GM23338 (cell line): Measurements from ENCODE around the gene GLYATL2. TPM values are rescaled to one million over a fixed set of nuclear protein-coding genes. Genes with fewer than 3 reads are reported as not detected.
A peak's percentile ranks its signal among the peaks of the same experiment; 100 is the strongest.

Source experiments
- ATAC-seq: fragments of 200-7000 bp; cut with Tn5 transposase; 3 replicates; pipeline ENCODE4 v1.9.1; 2020
- DNase-seq: peaks from one replicate; pipeline ENCODE4 v3.0.0-alpha.2; 2015; ENCODE audit warnings: low spot score
- H2AFZ ChIP-seq: fragments of 200-600 bp; sonication (generic); 2 replicates; pipeline ENCODE4 v1.8.0; 2016; ENCODE audit warnings: antibody characterized with exemption, mild to moderate bottlenecking, moderate library complexity
- H3F3A ChIP-seq: fragments of 200-600 bp; sonication (generic); replicated peaks from 2 replicates; pipeline ENCODE4 v1.8.0; 2017; ENCODE audit warnings: antibody characterized with exemption, mixed run types, low read depth
- H3K27ac ChIP-seq: fragments of 200-600 bp; sonication (generic); 2 replicates; pipeline ENCODE4 v1.6.1; 2016; ENCODE audit warnings: low read depth
- H3K27me3 ChIP-seq: fragments of 200-600 bp; sonication (generic); 2 replicates; pipeline ENCODE4 v1.8.0; 2016; ENCODE audit warnings: mild to moderate bottlenecking, mixed run types, moderate library complexity; ENCODE audit not compliant: insufficient read depth
- H3K36me3 ChIP-seq: fragments of 200-600 bp; sonication (generic); 2 replicates; pipeline ENCODE4 v1.8.0; 2016; ENCODE audit warnings: mild to moderate bottlenecking; ENCODE audit not compliant: insufficient read depth
- H3K4me1 ChIP-seq: fragments of 200-600 bp; sonication (generic); 2 replicates; pipeline ENCODE4 v1.8.0; 2016; ENCODE audit warnings: mild to moderate bottlenecking, moderate library complexity; ENCODE audit not compliant: insufficient read depth
- H3K4me2 ChIP-seq: fragments of 200-600 bp; sonication (generic); 2 replicates; pipeline ENCODE4 v1.7.1; 2017; ENCODE audit warnings: mixed run types
- H3K4me3 ChIP-seq: fragments of 200-600 bp; sonication (generic); 2 replicates; pipeline ENCODE4 v1.6.1; 2016; ENCODE audit warnings: mixed run types
- H3K79me2 ChIP-seq: fragments of 200-600 bp; sonication (generic); replicated peaks from 2 replicates; pipeline ENCODE4 v1.8.0; 2017; ENCODE audit warnings: mild to moderate bottlenecking; ENCODE audit not compliant: insufficient read depth
- H3K9me2 ChIP-seq: fragments of 200-600 bp; sonication (generic); 2 replicates; pipeline ENCODE4 v1.8.0; 2017; ENCODE audit not compliant: insufficient read depth
- H4K20me1 ChIP-seq: fragments of 200-600 bp; sonication (generic); replicated peaks from 2 replicates; pipeline ENCODE4 v1.8.0; 2017; ENCODE audit warnings: mild to moderate bottlenecking; ENCODE audit not compliant: insufficient read depth
- H3K27ac Mint-ChIP-seq: 2 replicates; pipeline ENCODE4 v1.8.0; 2020; ENCODE audit warnings: inconsistent platforms, mild to moderate bottlenecking, moderate library complexity, mixed read lengths
- H3K27me3 Mint-ChIP-seq: 3 replicates; pipeline ENCODE4 v1.8.0; 2022; ENCODE audit warnings: low read depth, mild to moderate bottlenecking, moderate library complexity, mixed read lengths, inconsistent platforms; ENCODE audit not compliant: insufficient read depth, poor library complexity
- H3K36me3 Mint-ChIP-seq: 3 replicates; pipeline ENCODE4 v1.8.0; 2021; ENCODE audit warnings: low read depth, mild to moderate bottlenecking, inconsistent platforms, moderate library complexity, mixed read lengths
- H3K4me1 Mint-ChIP-seq: 3 replicates; pipeline ENCODE4 v1.8.0; 2020; ENCODE audit warnings: mild to moderate bottlenecking, inconsistent platforms, mixed read lengths
- H3K4me3 Mint-ChIP-seq: 3 replicates; pipeline ENCODE4 v1.8.0; 2021; ENCODE audit warnings: moderate library complexity, mild to moderate bottlenecking, inconsistent platforms, mixed read lengths
- H3K9me3 Mint-ChIP-seq: 3 replicates; pipeline ENCODE4 v1.8.0; 2020; ENCODE audit warnings: moderate library complexity, mild to moderate bottlenecking, inconsistent platforms, mixed read lengths
- CREB1 ChIP-seq: fragments of 250-450 bp; sonication (Bioruptor Pico); IDR thresholded peaks from 2 replicates; pipeline ENCODE4 v1.5.0; 2020; ENCODE audit warnings: low read depth, mild to moderate bottlenecking, moderate library complexity
- ETS1 ChIP-seq: IDR thresholded peaks from 2 replicates; pipeline ENCODE4 v1.6.1; 2016; ENCODE audit warnings: antibody characterized with exemption
- EZH2 ChIP-seq: fragments of 200-600 bp; sonication (generic); IDR thresholded peaks from one replicate; pipeline ENCODE4 v1.8.0; 2017; ENCODE audit warnings: antibody characterized with exemption, mild to moderate bottlenecking, low read depth; ENCODE audit not compliant: unreplicated experiment
- EZH2phosphoT487 ChIP-seq: fragments of 200-600 bp; sonication (generic); IDR thresholded peaks from one replicate; pipeline ENCODE4 v1.8.1; 2018; ENCODE audit warnings: antibody characterized with exemption; ENCODE audit not compliant: unreplicated experiment
- JUNB ChIP-seq: IDR thresholded peaks from one replicate; pipeline ENCODE4 v1.6.1; 2016; ENCODE audit warnings: antibody characterized with exemption; ENCODE audit not compliant: unreplicated experiment
- NANOG ChIP-seq: IDR thresholded peaks from 2 replicates; pipeline ENCODE4 v1.6.1; 2016; ENCODE audit warnings: antibody characterized with exemption, borderline replicate concordance
- POLR2AphosphoS5 ChIP-seq: IDR thresholded peaks from 2 replicates; pipeline ENCODE4 v1.6.1; 2016; ENCODE audit warnings: antibody characterized with exemption, low read depth
- STAT1 ChIP-seq: IDR thresholded peaks from one replicate; pipeline ENCODE4 v1.6.1; 2016; ENCODE audit warnings: antibody characterized with exemption; ENCODE audit not compliant: unreplicated experiment
- ZNF114 ChIP-seq: fragments of 250-450 bp; sonication (Bioruptor Pico); IDR thresholded peaks from 2 replicates; pipeline ENCODE4 v1.5.0; 2020; ENCODE audit warnings: mild to moderate bottlenecking, moderate library complexity
- ZNF331 ChIP-seq: fragments of 250-450 bp; sonication (Bioruptor Pico); IDR thresholded peaks from 2 replicates; pipeline ENCODE4 v1.5.0; 2020; ENCODE audit warnings: low read depth, mild to moderate bottlenecking, moderate library complexity
- polyA plus RNA-seq: library from polyadenylated mRNA; unstranded; fragments of >200 nt; fragmentation: Nextera tagmentation; extraction: Ambion mirVana; gene quantifications from 2 replicates; pipeline ENCODE4 v1.2.1, GENCODE V29; 2016
- total RNA-seq: library from RNA; depleted of rRNA; stranded (reverse); fragments of >200 nt; shearing (Covaris generic); gene quantifications from 2 replicates; pipeline ENCODE4 v1.2.3, GENCODE V29; 2014
- TF ChIP-seq, protein P1 (sequence below), 2 experiments: fragments of 200-600 bp in 1 of 2; sonication (generic) in 1 of 2; conservative IDR thresholded peaks; 2 replicates each; pipeline versions ENCODE4 v1.5.1 to v1.6.1; 2016 to 2017; ENCODE audit warnings: antibody characterized with exemption in 2 of 2, low read depth in 2 of 2, mild to moderate bottlenecking in 2 of 2, moderate library complexity in 1 of 2
- TF ChIP-seq, protein P2 (sequence below): IDR thresholded peaks from one replicate; pipeline ENCODE4 v1.6.1; 2018; ENCODE audit warnings: antibody characterized with exemption; ENCODE audit not compliant: unreplicated experiment

The GLYATL2 gene
- total and polyA plus RNA-seq, 2 experiments from 2014 or later: 0.63 to 0.76 TPM

- no peaks in the 10 kb centered on the region for H3K79me2 ChIP-seq
- H3K36me3 ChIP-seq: no peaks in the 10 kb centered on the region
- Mint-ChIP-seq H3K4me3 (no peak overlapping the region), H3K27me3 (peaks cover 4% of the 10 kb centered on the region), H3K9me3 (no peaks in the 10 kb centered on the region; the same call in 2 of the 3 replicates), H3K27ac (no peak overlapping the region), H3K36me3 (peaks cover 5% of the 10 kb centered on the region; the same call in 1 of the 3 replicates), H3K4me1 (peaks cover 31% of the 10 kb centered on the region)
- H3K27me3 ChIP-seq: no peaks in the 10 kb centered on the region
- peak overlapping the region; percentile 29; the same call in 1 of the 2 replicates for H3K4me2 ChIP-seq
- no peak for TF ChIP-seq POLR2AphosphoS5
- no peak for TF ChIP-seq STAT1
- TF ChIP-seq CREB1 (CRISPR knock-in tag): no peak
- no peak for TF ChIP-seq JUNB
- TF ChIP-seq NANOG: no peak
- TF ChIP-seq, protein P1, sequence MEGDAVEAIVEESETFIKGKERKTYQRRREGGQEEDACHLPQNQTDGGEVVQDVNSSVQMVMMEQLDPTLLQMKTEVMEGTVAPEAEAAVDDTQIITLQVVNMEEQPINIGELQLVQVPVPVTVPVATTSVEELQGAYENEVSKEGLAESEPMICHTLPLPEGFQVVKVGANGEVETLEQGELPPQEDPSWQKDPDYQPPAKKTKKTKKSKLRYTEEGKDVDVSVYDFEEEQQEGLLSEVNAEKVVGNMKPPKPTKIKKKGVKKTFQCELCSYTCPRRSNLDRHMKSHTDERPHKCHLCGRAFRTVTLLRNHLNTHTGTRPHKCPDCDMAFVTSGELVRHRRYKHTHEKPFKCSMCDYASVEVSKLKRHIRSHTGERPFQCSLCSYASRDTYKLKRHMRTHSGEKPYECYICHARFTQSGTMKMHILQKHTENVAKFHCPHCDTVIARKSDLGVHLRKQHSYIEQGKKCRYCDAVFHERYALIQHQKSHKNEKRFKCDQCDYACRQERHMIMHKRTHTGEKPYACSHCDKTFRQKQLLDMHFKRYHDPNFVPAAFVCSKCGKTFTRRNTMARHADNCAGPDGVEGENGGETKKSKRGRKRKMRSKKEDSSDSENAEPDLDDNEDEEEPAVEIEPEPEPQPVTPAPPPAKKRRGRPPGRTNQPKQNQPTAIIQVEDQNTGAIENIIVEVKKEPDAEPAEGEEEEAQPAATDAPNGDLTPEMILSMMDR (conservative IDR thresholded peaks at IDR 0.05; ENCODE audit: low read depth in 2 of 2): no peak
- no peak for TF ChIP-seq EZH2
- no peak for TF ChIP-seq EZH2phosphoT487
- TF ChIP-seq ZNF114 (CRISPR knock-in tag): no peak
- H3K4me3 ChIP-seq: no peak overlapping the region
- ATAC-seq (peak; percentile 75), DNase-seq (peak; percentile 25)
- H3F3A ChIP-seq: no peaks in the 10 kb centered on the region
- H3K9me2 ChIP-seq: no peaks in the 10 kb centered on the region
- H2AFZ ChIP-seq: no peak overlapping the region
- H4K20me1 ChIP-seq: no peaks in the 10 kb centered on the region
- H3K27ac ChIP-seq: no peak overlapping the region
- peaks cover 13% of the 10 kb centered on the region for H3K4me1 ChIP-seq
Measured at GRCh38 chr11:58893899-58894298, 49.4 kb upstream of the GLYATL2 start.

GRCh38 chr11:58888579-58888978, 44.1 kb upstream of the GLYATL2 start:
- Histone ChIP-seq H3K36me3 (no peaks in the 10 kb centered on the region), H3K79me2 (no peaks in the 10 kb centered on the region), H3K4me3 (no peak overlapping the region), H3F3A (no peaks in the 10 kb centered on the region), H2AFZ (no peak overlapping the region), H3K27me3 (no peaks in the 10 kb centered on the region), H3K4me2 (no peak overlapping the region), H3K27ac (no peak overlapping the region), H3K4me1 (peaks cover 3% of the 10 kb centered on the region; the same call in 1 of the 2 replicates), H3K9me2 (no peaks in the 10 kb centered on the region), H4K20me1 (no peaks in the 10 kb centered on the region)
- no peak for DNase-seq
- Mint-ChIP-seq H3K27ac (no peak overlapping the region), H3K27me3 (peaks cover 6% of the 10 kb centered on the region), H3K36me3 (peaks cover 21% of the 10 kb centered on the region), H3K4me3 (no peak overlapping the region), H3K4me1 (peaks cover 12% of the 10 kb centered on the region; the same call in 2 of the 3 replicates), H3K9me3 (peaks cover 22% of the 10 kb centered on the region)
- ATAC-seq: no peak
- TF ChIP-seq, protein P1 (conservative IDR thresholded peaks at IDR 0.05; ENCODE audit: low read depth in 2 of 2): no peak
- TF ChIP-seq, protein P2, sequence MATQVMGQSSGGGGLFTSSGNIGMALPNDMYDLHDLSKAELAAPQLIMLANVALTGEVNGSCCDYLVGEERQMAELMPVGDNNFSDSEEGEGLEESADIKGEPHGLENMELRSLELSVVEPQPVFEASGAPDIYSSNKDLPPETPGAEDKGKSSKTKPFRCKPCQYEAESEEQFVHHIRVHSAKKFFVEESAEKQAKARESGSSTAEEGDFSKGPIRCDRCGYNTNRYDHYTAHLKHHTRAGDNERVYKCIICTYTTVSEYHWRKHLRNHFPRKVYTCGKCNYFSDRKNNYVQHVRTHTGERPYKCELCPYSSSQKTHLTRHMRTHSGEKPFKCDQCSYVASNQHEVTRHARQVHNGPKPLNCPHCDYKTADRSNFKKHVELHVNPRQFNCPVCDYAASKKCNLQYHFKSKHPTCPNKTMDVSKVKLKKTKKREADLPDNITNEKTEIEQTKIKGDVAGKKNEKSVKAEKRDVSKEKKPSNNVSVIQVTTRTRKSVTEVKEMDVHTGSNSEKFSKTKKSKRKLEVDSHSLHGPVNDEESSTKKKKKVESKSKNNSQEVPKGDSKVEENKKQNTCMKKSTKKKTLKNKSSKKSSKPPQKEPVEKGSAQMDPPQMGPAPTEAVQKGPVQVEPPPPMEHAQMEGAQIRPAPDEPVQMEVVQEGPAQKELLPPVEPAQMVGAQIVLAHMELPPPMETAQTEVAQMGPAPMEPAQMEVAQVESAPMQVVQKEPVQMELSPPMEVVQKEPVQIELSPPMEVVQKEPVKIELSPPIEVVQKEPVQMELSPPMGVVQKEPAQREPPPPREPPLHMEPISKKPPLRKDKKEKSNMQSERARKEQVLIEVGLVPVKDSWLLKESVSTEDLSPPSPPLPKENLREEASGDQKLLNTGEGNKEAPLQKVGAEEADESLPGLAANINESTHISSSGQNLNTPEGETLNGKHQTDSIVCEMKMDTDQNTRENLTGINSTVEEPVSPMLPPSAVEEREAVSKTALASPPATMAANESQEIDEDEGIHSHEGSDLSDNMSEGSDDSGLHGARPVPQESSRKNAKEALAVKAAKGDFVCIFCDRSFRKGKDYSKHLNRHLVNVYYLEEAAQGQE: no peak
- TF ChIP-seq ZNF331 (no peak), NANOG (no peak), CREB1 (CRISPR knock-in tag) (no peak), ZNF114 (CRISPR knock-in tag) (no peak), ETS1 (no peak), STAT1 (no peak), EZH2 (no peak), JUNB (no peak)
